Measurements from ENCODE around the gene APRT.
A peak's percentile ranks its signal among the peaks of the same experiment; 100 is the strongest.

The APRT gene

GRCh38 chr16:88822281-88823040 lies 10.7 kb upstream of the APRT start:
- DNase-seq (ENCODE audit: low spot score): no peak

- no peak for DNase-seq (ENCODE audit: low spot score)
These were observed 9.6 kb upstream of the APRT start for GRCh38 chr16:88821168-88821850.

- no peak for DNase-seq (ENCODE audit: low spot score)
These were observed 8.8 kb upstream of the APRT start for GRCh38 chr16:88820385-88821025.

GRCh38 chr16:88819126-88819525 lies 7.4 kb upstream of the APRT start:
- DNase-seq (ENCODE audit: low spot score): no peak

GRCh38 chr16:88818575-88818874 lies 6.8 kb upstream of the APRT start:
- no peak for DNase-seq (ENCODE audit: low spot score)

GRCh38 chr16:88817785-88818574 lies 6.3 kb upstream of the APRT start:
- no peak for DNase-seq (ENCODE audit: low spot score)

- no peak for DNase-seq (ENCODE audit: low spot score)
These were observed 5.2 kb upstream of the APRT start for GRCh38 chr16:88816736-88817535.

GRCh38 chr16:88815901-88816589 lies 4.3 kb upstream of the APRT start:
- peak; percentile 77 for DNase-seq (ENCODE audit: low spot score)

- DNase-seq (ENCODE audit: low spot score): no peak
These were observed 3.5 kb upstream of the APRT start for GRCh38 chr16:88815227-88815626.

GRCh38 chr16:88814144-88814502 lies 2.4 kb upstream of the APRT start:
- no peak for DNase-seq (ENCODE audit: low spot score)

- DNase-seq (ENCODE audit: low spot score): no peak
These were observed 1.8 kb upstream of the APRT start for GRCh38 chr16:88813269-88814143.

GRCh38 chr16:88812513-88813268 lies 963 bp upstream of the APRT start:
- DNase-seq (ENCODE audit: low spot score): peak; percentile 60

GRCh38 chr16:88810912-88811768 lies 588 bp downstream of the APRT start:
- DNase-seq (ENCODE audit: low spot score): peak; percentile 79

- DNase-seq (ENCODE audit: low spot score): no peak
These were observed 1.4 kb downstream of the APRT start for GRCh38 chr16:88810166-88810911.

GRCh38 chr16:88809676-88810165 lies 2.0 kb downstream of the APRT start:
- no peak for DNase-seq (ENCODE audit: low spot score)

GRCh38 chr16:88809068-88809675 lies 2.6 kb downstream of the APRT start:
- DNase-seq (ENCODE audit: low spot score): no peak

Data from HuH-7 (cell line).